ENCODE measurements around the gene TTC21A. TPM values are rescaled to one million over a fixed set of nuclear protein-coding genes. Genes with fewer than 3 reads are reported as not detected.

Gene TTC21A
- total RNA-seq, 4 donors from 2014 or later: 2.6 to 9.9 (median 2.9) TPM

GRCh38 chr3:39115870-39116269 lies 8.4 kb downstream of the TTC21A start:
- no peak for ATAC-seq (ENCODE audit: low FRiP score)
- no peak for TF ChIP-seq CTCF (IDR thresholded peaks at IDR 0.05)
- DNase-seq (ENCODE audit: low spot score): no peak

- ATAC-seq (ENCODE audit: low FRiP score) (no peak), DNase-seq (ENCODE audit: low spot score) (no peak)
- TF ChIP-seq CTCF (IDR thresholded peaks at IDR 0.05): no peak
Observed at GRCh38 chr3:39118079-39118478, 10.6 kb downstream of the TTC21A start.

- no peak for TF ChIP-seq CTCF (IDR thresholded peaks at IDR 0.05)
- DNase-seq (ENCODE audit: low spot score) (no peak), ATAC-seq (ENCODE audit: low FRiP score) (no peak)
Observed at GRCh38 chr3:39118931-39119660, 11.6 kb downstream of the TTC21A start.

GRCh38 chr3:39121621-39122020 lies 14.1 kb downstream of the TTC21A start:
- DNase-seq (ENCODE audit: low spot score): no peak
- TF ChIP-seq CTCF (IDR thresholded peaks at IDR 0.05): no peak
- ATAC-seq (ENCODE audit: low FRiP score): no peak

GRCh38 chr3:39122813-39123212 lies 15.3 kb downstream of the TTC21A start:
- TF ChIP-seq CTCF (IDR thresholded peaks at IDR 0.05): no peak
- ATAC-seq (ENCODE audit: low FRiP score) (no peak), DNase-seq (ENCODE audit: low spot score) (no peak)

- ATAC-seq (ENCODE audit: low FRiP score): peak; percentile 20
- DNase-seq (ENCODE audit: low spot score): no peak
- no peak for TF ChIP-seq CTCF (IDR thresholded peaks at IDR 0.05)
Observed at GRCh38 chr3:39124876-39125840, 17.7 kb downstream of the TTC21A start.
